ENCODE measurements around the gene PRKAA1.

PRKAA1 gene

GRCh38 chr5:40738502-40738901, 59.7 kb downstream of the PRKAA1 start:
- TF ChIP-seq TCF7L2 (IDR thresholded peaks at IDR 0.05; ENCODE audit: borderline replicate concordance, low read depth, low read length) (no peak), ZBTB26 (tag by site-specific recombination; optimal IDR thresholded peaks at IDR 0.05) (no peak), ZNF184 (tag by site-specific recombination; IDR thresholded peaks at IDR 0.05) (peak; percentile 94), ZNF394 (tag by site-specific recombination; IDR thresholded peaks at IDR 0.05; ENCODE audit: borderline replicate concordance) (no peak), ZNF362 (tag by site-specific recombination; IDR thresholded peaks at IDR 0.05) (no peak), ZNF2 (tag by site-specific recombination; IDR thresholded peaks at IDR 0.05) (no peak), BCL11B (tag by site-specific recombination; IDR thresholded peaks at IDR 0.05; ENCODE audit: low read depth) (no peak), ZNF76 (tag by site-specific recombination; IDR thresholded peaks at IDR 0.05; ENCODE audit: borderline replicate concordance, low read depth) (no peak), CTCF (tag by site-specific recombination; IDR thresholded peaks at IDR 0.05) (no peak), ZNF518A (tag by site-specific recombination; conservative IDR thresholded peaks at IDR 0.05; ENCODE audit: low read depth) (no peak), ZNF580 (tag by site-specific recombination; IDR thresholded peaks at IDR 0.05) (no peak), ZNF645 (tag by site-specific recombination; IDR thresholded peaks at IDR 0.05) (no peak), ZNF664 (tag by site-specific recombination; IDR thresholded peaks at IDR 0.05) (peak; percentile 71; the same call in 1 of the 2 replicates), ZNF639 (tag by site-specific recombination; IDR thresholded peaks at IDR 0.05) (no peak), ZSCAN18 (tag by site-specific recombination; IDR thresholded peaks at IDR 0.05) (no peak), ZBTB48 (tag by site-specific recombination; IDR thresholded peaks at IDR 0.05) (no peak), ZNF391 (tag by site-specific recombination; IDR thresholded peaks at IDR 0.05; ENCODE audit: borderline replicate concordance, low read depth) (no peak)
- Histone ChIP-seq H3K4me1 (ENCODE audit: control insufficient read depth, insufficient read depth, low read length) (no peaks in the 10 kb centered on the region), H3K36me3 (ENCODE audit: control insufficient read depth in 2 of 2, insufficient read depth in 1 of 2, low read length in 2 of 2) (peaks cover 17 to 24% of the 10 kb centered on the region in 2 experiments), H3K4me3 (ENCODE audit: low read depth, low read length) (no peak overlapping the region), H3K27ac (ENCODE audit: extremely low read depth, low read depth, low read length) (no peak overlapping the region), H3K9me3 (ENCODE audit: control insufficient read depth, insufficient read depth, low read depth, low read length) (no peaks in the 10 kb centered on the region)
- ChIA-PET POLR2A (no interaction called here), CTCF (interaction anchor here (0.6 to 1.5 kb wide), 9 partner anchors 48 to 790 kb away, joined by 3 to 4 read pairs (median 3); no protein-coding TSS in a partner anchor)

All from HEK293 (cell line).